Hair follicular keratinocyte (primary cell): ENCODE data around the gene LMCD1. TPM values are rescaled to one million over a fixed set of nuclear protein-coding genes. Genes with fewer than 3 reads are reported as not detected.

ENCODE experiments used
- total RNA-seq: library from RNA; depleted of rRNA; stranded (reverse); fragments of >200 nt; gene quantifications from 2 replicates; pipeline ENCODE4 v1.2.3, GENCODE V29; 2015

LMCD1 gene, protein sequence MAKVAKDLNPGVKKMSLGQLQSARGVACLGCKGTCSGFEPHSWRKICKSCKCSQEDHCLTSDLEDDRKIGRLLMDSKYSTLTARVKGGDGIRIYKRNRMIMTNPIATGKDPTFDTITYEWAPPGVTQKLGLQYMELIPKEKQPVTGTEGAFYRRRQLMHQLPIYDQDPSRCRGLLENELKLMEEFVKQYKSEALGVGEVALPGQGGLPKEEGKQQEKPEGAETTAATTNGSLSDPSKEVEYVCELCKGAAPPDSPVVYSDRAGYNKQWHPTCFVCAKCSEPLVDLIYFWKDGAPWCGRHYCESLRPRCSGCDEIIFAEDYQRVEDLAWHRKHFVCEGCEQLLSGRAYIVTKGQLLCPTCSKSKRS
- 3.0 and 7.3 TPM in 2 replicates for total RNA-seq

DNA sequence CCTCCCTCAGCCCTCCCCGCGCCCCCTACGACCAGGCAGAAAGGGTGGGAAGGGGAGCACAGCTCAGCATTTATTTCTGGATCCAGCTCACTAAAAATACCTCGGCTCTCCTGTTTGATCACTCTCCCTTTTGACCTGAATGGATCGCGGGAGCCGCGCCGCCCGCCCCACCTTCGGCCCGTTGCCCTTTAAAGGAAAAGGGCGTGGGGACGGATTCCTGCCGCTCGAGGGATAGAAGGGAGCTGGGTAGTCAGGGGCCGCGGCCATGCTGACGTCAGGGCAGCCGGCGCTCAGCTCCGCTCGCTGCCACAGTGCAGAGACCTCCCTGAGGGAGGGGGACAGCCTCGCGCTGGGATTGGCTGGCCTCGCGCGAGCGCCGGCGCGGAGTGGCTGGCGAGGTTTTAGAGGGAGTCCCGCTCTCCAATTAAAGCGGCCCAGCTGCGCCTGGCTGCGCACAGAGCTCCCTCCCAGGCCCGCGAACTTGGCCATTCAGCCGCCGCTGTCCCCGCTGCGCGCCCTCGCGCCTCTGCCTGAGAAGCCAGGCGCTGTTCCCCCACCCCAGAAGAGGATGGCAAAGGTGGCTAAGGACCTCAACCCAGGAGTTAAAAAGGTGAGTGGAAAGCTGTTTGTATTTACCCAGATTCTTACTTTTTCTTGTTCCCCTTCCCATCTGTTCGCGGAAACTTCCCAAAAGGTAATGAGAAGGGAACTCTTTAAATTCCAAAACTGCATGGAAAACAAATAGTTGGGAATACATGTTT is at the start of gene LMCD1:
TSS of gene LMCD1 (plus strand) at position 453 of the 761 bp plus-strand sequence. CDS start at position 569, 116 bp downstream.

Other genes with a start within 250 kb of the LMCD1 start
- gene SSUH2, start 143.0 kb downstream of the LMCD1 start, total RNA-seq, result not detected in 2 replicates
- not detected in 2 replicates for gene CAV3, start 232.0 kb downstream of the LMCD1 start, total RNA-seq